Left lung (tissue), 10 donors: Measurements from ENCODE around the gene CTIF. TPM values are rescaled to one million over a fixed set of nuclear protein-coding genes. Genes with fewer than 3 reads are reported as not detected.

Experiments
- ATAC-seq: fragments of 200-7000 bp; cut with Tn5 transposase; one replicate; pipeline ENCODE4 v1.9.1; 2020; ENCODE audit warnings: moderate library complexity
- DNase-seq, 4 donors: peaks; one replicate each; pipeline ENCODE4 v3.0.0-alpha.2; 2013 to 2020
- H3K27ac ChIP-seq, 2 donors: fragments of 200-600 bp; sonication (generic) in 1 of 2; one replicate each; pipeline versions ENCODE4 v1.5.0 to v1.8.0; 2020 to 2021
- H3K27me3 ChIP-seq, 2 donors: fragments of 200-600 bp; sonication (generic) in 1 of 2; one replicate each; pipeline versions ENCODE4 v1.5.0 to v1.8.0; 2020 to 2021
- H3K36me3 ChIP-seq, 2 donors: fragments of 200-600 bp; sonication (generic) in 1 of 2; one replicate each; pipeline versions ENCODE4 v1.5.0 to v1.8.0; 2020 to 2021
- H3K4me1 ChIP-seq, 2 donors: fragments of 200-600 bp; one replicate each; pipeline ENCODE4 v1.8.0; 2021
- H3K4me3 ChIP-seq, 2 donors: fragments of 200-600 bp; sonication (generic) in 1 of 2; one replicate each; pipeline versions ENCODE4 v1.5.0 to v1.8.0; 2020 to 2021; ENCODE audit warnings: mild to moderate bottlenecking in 1 of 2
- H3K9me3 ChIP-seq, 2 donors: fragments of 200-600 bp; sonication (generic) in 1 of 2; one replicate each; pipeline versions ENCODE4 v1.5.0 to v1.8.0; 2020 to 2021
- CTCF ChIP-seq, 2 donors: fragments of 200-600 bp; sonication (generic) in 1 of 2; IDR thresholded peaks; one replicate each; pipeline versions ENCODE4 v1.5.0 to v1.8.0; 2021; ENCODE audit warnings: antibody characterized with exemption in 2 of 2
- intact Hi-C, 2 donors: fragments of 100-400 bp; cut with DNase I; formaldehyde crosslinking; loops; one replicate each; pipeline versions ENCODE4 v1.11.2 to v1.14.2; 2022
- polyA plus RNA-seq, 6 donors: library from polyadenylated mRNA; unstranded; fragments of 120-200 nt; gene quantifications; one replicate each; pipeline ENCODE4 v1.2.1, GENCODE V29; 2013; ENCODE audit not compliant: insufficient read length in 6 of 6
- total RNA-seq, 2 donors: library from RNA; stranded (reverse); fragmentation: NEBNext Ultra II Directional; extraction: Animal tissue kit (Norgen Biotek cat#: 25700); gene quantifications; one replicate each; pipeline ENCODE4 v1.2.1, GENCODE V29; 2021
- donor health status: DM: no; HTN: yes; CAD: no.
- donor health status: DM: no; HTN: no; CAD: no.

CTIF gene
- total and polyA plus RNA-seq, 8 donors, result 24.9 to 46.1 (median 34.9) TPM

- TF ChIP-seq CTCF (IDR thresholded peaks at IDR 0.05), result no peak
- Histone ChIP-seq H3K4me1 (peaks cover 6 to 14% of the 10 kb centered on the region in 2 donors), H3K36me3 (no peaks in the 10 kb centered on the region), H3K27ac (no peak overlapping the region), H3K9me3 (no peaks in the 10 kb centered on the region), H3K4me3 (no peak overlapping the region), H3K27me3 (no peaks in the 10 kb centered on the region)
- DNase-seq (no peak), ATAC-seq (no peak)
- intact Hi-C loops, result no loop called here
Observed at GRCh38 chr18:48887905-48888772, 349.3 kb downstream of the CTIF start.

DNA sequence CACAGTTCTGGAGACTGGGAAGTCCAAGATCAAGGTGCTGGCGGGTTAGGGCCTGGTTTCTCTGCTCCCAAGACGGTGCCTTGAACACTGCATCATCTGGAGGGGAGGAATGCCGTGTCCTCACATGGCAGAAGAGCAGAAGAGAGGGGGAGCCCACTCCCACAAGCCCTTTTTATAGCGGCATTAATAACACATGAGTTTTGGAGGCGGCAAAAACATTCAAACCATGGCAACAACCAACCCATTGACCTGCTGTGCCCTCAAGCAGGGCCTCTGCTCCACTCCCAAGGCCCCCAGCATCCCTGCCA lies 349.9 kb downstream of the CTIF start:
- intact Hi-C loops, result no loop called here
- H3K4me3 ChIP-seq, result no peak overlapping the region

GRCh38 chr18:48889115-48889941 lies 350.5 kb downstream of the CTIF start:
- ATAC-seq (peak; percentile 53), DNase-seq (peak; percentile 47 to 80 (median 64))
- H3K27ac ChIP-seq, result no peak overlapping the region

More for the DNA sequence above, 349.9 kb downstream of the CTIF start:
- no peaks in the 10 kb centered on the region for H3K9me3 ChIP-seq
- TF ChIP-seq CTCF (IDR thresholded peaks at IDR 0.05), result no peak
- ATAC-seq (no peak), DNase-seq (no peak)
- no peaks in the 10 kb centered on the region for H3K27me3 ChIP-seq
- no peak overlapping the region for H3K27ac ChIP-seq
- H3K4me1 ChIP-seq, result peaks cover 6 to 18% of the 10 kb centered on the region in 2 donors
- no peaks in the 10 kb centered on the region for H3K36me3 ChIP-seq

DNA sequence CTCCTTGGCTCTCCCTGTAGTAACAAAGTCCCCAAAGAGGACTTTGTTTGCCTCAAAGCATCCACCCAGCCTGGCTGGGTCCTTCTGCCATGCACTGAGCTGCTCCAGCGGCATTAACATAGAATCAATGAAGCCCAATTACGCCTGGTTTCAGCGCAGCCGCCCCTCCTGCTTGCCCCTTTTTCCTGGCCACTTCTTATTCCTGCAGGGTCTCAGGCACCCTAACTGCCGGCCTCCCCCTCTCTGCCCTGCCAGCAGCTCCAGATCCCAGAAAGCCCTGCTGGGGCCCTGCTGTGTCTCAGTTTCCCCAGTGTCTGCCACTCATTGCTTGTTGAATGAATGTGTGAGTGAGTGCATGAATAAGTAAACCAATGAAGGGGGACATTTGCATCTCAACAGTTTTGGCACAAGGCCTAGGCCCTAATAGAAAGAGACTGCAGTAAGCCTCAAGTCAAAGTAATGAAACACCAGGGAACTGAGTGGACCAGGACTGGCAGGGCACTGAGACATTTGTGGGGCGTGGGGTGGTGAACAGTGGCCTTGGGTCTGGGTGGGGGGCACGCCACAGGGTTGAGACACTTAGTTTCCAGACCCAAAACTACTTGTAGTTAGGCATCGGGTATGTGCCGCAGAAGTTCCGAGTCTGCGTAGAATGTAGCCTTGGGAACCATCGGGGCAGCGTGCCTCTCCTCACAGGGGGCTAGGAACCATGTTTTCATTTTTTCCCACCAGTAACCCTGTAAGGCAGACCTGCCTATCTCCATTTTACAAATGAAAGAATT lies 351.3 kb downstream of the CTIF start:
- no peaks in the 10 kb centered on the region for H3K36me3 ChIP-seq
- no peak overlapping the region for H3K27ac ChIP-seq
- DNase-seq (peak in 1 of 4 donors; percentile 27), ATAC-seq (no peak)
- peaks cover 9 to 18% of the 10 kb centered on the region in 2 donors for H3K4me1 ChIP-seq
- H3K4me3 ChIP-seq, result no peak overlapping the region
- no peaks in the 10 kb centered on the region for H3K27me3 ChIP-seq
- intact Hi-C loops, result no loop called here
- no peak for TF ChIP-seq CTCF (IDR thresholded peaks at IDR 0.05)
- no peaks in the 10 kb centered on the region for H3K9me3 ChIP-seq

More at GRCh38 chr18:48889115-48889941, 350.5 kb downstream of the CTIF start:
- H3K4me3 ChIP-seq, result no peak overlapping the region
- intact Hi-C loops, result no loop called here
- H3K36me3 ChIP-seq, result no peaks in the 10 kb centered on the region
- H3K9me3 ChIP-seq, result no peaks in the 10 kb centered on the region
- no peaks in the 10 kb centered on the region for H3K27me3 ChIP-seq
- TF ChIP-seq CTCF (IDR thresholded peaks at IDR 0.05), result no peak
- peaks cover 6 to 18% of the 10 kb centered on the region in 2 donors for H3K4me1 ChIP-seq
